ENCODE results near the gene MYO15A.

The MYO15A gene

DNA sequence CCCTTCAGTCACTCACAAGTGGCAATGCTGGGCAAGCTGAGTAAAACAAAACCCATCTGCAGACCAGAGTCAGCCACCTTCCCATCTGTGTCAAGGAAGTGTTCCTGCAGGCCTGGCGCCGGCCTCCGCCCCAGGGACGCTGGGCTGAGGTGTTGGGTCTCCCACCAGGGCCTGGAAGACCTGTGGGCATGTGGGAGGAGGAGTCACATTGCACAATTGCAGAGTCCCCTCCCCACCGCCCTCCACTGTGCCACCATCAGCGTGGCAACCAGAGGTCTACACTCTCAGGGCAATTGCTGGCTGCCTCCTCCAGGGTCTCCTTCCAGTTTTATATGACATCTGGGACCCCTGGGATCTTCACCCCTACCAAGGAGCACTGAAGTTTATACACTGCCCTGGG is 3.0 kb upstream of the MYO15A start:
- DNase-seq (ENCODE audit: low read depth), result no peak

DNA sequence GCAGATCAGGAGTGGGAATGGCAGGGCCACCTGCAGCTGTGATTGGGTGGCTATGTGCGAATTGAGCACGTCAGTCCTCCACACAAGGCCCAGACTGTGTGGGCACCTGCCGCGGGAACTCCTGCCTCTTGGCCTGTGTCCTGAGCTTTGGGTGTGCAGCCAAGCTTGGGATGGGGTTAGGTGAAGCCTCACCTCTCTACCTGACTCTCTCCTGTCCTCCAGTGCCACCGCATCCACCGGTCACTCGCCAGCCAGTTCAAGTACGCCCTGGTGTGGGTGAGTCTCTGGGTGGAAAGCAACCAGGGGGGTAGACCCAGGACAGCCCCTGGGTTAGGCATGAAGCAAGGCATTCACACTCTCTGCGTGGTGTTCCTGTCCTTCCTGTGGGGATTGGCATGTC is 2.3 kb upstream of the MYO15A start:
- DNase-seq (ENCODE audit: low read depth), result no peak

DNA sequence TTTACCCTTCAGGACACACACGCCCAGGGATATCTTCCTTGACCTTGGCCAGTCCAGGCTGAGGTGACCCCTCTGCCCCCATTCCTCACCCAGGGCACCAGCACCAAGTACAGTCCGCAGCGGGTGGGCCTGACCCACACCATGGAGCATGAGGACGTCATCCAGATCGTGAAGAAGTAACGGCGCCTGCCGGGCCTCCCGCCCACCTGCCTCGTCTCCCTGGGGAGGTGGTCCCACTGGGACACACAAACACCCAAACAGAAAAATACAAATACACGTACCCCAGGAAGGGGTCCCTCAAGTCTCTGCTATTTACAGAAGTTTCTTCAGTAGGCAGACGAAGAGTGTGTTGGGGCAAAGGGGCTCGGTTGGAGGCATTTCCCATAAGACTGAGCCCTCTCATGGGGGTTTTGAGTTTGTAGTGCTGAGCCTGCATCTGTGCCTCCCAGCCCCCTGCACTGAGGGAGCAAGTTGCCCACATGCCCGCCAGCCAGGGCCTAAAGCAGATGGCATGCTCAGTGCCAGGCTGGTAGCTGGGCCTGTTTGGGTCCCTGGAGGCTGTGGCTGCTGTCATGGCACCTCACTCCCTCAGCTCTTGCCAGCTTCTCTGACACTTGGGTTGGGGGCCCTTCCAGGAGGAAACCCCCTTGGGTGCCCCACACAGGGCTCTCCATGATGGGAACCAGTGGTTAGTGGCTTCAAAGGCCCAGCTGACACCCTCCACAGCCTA is 1.3 kb upstream of the MYO15A start:
- DNase-seq (ENCODE audit: low read depth), result no peak

DNA sequence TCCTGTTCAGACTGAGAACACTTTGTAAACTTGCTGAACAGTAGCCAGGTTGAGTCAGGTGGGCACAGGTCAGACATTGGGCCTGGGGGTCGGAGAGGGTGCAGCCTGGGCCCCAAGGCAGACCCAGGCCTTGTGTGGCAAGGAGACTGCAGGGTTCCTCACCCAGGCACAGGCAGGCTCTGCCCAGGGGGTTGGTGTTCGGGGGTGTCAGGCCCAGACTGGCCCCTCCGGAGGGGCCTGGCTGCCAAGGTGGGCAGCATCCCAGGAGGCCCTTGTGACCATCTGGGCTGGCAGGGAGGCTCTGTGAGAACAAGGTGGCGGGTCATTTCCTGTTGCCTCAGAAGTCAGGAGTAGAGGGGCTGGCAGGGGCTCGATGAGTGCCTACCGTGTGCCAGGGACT is 585 bp upstream of the MYO15A start:
- no peak for DNase-seq (ENCODE audit: low read depth)

DNA sequence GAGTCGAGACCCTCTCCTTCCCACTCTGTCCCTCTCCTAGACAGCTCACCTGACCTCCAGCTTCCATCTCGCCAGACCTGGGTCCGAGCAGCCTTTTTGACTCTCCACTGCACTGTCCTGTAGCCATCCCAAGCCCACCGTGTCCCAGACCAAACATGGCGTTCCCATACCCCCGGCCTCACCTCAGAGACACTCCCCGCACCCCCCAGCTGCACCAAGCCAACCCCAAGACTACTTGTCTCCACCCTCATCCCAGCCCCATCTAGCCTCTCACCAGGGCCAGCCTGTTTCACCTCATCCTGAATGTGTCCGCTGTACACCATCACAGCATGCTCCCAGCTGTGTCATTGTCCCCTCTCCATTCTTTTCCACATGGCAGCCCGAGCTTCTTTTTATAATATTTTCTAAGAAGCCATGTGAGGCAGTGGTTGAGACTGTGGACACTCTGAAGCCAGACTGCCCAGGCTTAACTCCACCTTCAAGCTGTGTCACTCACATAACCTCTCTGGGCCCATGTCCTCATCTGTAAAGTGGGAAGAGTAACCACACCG is 1.5 kb downstream of the MYO15A start:
- DNase-seq (ENCODE audit: low read depth), result no peak

DNA sequence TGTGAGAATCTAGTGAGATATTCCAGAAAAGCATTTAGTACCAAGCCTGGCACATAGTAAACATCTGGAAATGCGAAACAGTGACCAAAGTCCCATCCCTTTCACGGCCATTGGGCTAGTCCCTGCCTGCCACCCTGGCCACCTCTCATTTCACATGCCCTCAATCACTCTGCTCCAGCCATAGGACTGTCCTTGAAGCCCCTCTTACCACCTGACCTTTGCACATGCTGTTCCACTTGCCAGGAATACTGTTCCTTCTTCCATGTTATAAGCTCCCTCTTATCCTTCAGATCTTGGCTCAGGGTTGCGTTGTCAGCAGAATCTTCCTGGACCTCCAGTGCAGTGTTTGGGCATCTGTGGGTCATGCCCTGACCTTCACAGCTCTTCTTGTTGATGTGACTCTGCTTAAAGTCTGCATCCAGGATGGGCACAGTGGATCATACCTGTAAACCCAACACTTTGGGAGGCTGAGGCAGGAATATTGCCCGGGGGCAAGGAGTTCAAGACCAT is 2.1 kb downstream of the MYO15A start:
- DNase-seq (ENCODE audit: low read depth), result no peak

DNA sequence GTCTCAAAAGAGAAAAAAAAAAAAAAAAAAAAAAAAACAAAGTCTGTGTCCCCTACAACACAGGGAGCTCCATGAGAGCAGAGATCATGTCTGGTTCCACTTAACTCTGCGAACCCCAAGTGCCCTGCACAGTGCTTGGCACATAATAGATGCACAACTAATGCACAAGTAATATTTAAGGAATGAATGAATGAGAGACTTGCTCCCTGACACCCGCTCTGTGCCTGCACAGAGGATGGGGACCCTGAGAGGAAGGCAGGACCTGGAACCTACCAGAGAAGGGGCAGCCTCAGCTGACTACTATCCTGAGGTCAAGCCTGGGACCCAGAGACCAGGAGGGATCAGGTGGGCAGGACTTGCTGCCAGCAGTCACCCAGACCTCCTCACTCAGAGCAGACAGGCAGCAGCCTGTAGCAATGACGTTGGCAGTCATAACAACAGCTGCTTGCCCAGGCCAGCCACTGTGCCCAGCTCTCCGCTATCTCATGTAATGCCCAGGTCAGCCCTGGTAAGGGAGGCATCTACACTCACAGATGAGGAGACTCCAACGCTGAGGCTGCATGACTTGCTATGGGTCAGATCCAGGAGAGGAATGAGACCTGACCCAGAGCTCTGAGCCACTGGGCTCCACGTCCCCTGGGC is 2.9 kb downstream of the MYO15A start:
- DNase-seq (ENCODE audit: low read depth), result no peak

DNA sequence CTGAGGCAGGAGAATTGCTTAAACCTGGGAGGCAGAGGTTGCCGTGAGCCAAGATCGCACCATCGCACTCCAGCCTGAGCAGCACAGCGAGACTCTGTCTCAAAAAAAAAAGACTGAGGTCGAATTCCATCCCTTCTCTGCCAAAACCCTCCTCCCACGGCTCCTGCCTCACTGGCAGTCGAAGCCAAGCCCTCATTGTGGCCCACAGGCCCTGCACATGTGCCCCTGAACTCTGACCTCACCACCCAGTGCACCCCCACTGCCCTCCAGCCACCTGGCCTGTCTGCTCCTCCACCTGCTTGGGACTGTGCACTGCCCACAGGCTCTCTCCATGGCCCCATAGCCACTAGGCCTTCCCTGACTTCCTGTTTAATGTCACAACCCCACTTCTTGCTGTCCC is 7.0 kb downstream of the MYO15A start:
- DNase-seq (ENCODE audit: low read depth), result no peak

DNA sequence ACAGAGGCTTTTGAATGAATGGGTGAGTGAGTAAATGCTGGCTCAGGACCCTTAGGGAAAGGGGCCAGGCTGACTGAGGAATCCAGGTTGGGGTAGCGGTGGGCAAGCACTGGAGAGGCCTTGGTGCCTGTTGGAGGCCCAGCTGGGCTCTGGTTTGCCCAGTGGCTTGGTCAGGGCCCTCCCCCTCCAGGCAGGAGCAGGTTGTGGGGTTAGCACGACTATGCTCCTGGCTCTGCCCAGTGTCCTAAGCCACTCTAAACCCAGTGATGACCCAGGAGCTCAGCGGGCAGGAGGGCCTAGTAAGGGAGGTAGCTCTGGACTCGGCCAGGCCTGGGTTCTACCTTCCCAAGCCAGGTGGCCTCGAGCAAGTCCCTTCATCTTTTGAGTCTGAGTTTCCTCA is 7.5 kb downstream of the MYO15A start:
- no peak for DNase-seq (ENCODE audit: low read depth)

DNA sequence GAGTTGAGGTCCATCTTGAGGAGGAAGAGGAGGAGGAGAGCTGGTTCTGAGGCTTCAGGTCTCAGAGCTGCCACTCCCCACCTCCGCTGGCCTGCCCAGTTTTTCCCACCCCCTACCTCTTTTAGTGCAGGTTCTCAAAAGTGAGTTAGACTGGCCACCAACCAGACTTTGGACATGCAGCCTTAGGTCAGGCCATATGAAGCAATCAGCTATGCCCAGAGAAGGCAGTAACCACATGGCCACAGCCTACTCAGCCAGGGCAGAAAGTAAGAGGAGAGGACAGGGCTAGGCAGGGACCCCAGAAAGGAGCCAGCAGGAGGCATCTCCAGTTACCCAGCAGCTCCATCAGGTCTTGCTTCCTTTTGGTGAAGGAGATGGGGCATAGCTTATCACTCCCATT is 9.0 kb downstream of the MYO15A start:
- DNase-seq (ENCODE audit: low read depth), result no peak

DNA sequence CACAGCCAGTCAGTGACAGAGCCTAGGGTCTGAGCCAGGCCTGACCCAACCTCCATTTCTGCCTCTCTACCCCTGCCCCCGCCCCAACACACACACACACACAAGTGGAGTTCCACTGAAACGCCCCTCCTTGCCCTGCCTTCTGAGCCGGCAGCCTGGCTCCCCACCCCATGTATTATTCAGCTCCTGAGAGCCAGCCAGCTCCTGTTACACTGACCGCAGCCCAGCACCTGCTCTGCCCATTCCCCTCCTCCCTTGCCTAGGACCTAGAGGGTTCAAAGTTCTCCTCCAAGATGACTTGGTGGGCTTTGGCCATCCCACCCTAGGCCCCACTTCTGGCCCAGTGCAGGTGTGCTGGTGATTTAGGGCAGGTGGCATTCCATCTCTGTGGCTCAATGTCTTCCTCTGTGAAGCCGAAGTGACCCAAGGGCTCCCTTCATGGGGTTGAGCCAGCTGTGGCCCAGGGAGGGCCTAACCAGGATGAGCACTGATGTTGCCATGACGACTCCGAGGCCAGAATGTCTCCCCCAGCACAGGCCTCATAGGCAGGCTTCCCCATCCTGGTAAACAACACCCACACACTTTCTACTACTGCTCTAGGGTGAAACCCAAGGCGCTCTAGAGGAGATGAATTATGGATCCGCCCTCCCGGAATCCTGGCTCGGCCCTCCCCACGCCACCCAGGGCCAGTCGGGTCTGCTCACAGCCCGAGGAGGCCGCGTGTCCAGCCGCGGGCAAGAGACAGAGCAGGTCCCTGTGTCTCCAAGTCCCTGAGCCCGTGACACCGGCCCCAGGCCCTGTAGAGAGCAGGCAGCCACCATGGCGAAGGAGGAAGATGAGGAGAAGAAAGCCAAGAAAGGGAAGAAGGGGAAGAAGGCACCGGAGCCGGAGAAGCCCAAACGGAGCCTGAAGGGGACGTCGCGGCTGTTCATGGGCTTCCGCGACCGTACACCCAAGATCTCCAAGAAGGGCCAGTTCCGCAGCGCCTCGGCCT is 9.7 kb downstream of the MYO15A start:
- no peak for DNase-seq (ENCODE audit: low read depth)

DNA sequence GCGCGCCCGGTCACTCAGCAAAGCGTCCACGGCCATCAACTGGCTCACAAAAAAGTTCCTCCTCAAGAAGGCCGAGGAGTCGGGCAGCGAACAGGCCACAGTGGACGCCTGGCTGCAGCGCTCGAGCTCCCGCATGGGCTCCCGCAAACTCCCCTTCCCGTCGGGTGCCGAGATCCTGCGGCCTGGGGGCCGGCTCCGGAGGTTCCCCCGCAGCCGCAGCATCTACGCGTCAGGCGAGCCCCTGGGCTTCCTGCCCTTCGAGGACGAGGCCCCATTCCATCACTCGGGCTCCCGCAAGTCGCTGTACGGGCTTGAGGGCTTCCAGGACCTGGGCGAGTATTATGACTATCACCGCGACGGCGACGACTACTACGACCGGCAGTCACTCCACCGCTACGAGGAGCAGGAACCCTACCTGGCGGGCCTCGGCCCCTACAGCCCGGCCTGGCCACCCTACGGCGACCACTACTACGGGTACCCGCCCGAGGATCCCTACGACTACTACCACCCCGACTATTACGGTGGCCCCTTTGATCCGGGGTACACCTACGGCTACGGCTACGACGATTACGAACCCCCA is 10.7 kb downstream of the MYO15A start:
- DNase-seq (ENCODE audit: low read depth), result no peak

DNA sequence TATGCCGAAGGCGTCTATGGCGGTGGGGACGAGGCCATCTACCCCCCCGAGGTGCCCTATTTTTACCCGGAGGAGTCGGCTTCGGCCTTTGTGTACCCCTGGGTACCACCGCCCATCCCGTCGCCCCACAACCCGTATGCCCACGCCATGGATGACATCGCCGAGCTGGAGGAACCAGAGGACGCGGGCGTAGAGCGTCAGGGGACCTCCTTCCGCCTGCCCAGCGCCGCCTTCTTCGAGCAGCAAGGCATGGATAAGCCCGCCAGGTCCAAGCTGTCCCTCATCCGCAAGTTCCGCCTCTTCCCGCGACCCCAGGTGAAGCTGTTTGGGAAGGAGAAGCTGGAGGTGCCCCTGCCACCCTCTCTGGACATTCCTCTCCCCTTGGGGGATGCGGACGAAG is 11.4 kb downstream of the MYO15A start:
- DNase-seq (ENCODE audit: low read depth), result no peak

DNA sequence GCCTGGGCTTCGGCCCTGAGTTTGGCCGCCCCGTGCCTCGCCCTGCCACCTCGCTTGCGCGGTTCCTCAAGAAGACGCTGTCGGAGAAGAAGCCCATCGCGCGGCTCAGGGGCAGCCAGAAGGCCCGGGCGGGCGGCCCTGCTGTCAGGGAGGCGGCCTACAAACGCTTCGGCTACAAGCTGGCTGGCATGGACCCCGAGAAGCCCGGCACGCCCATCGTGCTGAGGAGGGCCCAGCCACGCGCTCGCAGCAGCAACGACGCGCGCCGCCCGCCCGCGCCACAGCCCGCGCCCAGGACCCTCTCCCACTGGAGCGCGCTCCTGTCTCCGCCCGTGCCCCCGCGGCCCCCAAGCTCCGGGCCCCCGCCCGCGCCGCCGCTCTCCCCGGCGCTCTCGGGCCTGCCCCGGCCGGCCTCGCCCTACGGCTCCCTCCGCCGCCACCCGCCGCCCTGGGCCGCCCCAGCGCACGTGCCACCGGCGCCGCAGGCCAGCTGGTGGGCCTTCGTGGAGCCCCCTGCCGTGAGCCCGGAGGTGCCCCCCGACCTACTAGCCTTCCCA is 12.0 kb downstream of the MYO15A start:
- DNase-seq (ENCODE audit: low read depth), result no peak

DNA sequence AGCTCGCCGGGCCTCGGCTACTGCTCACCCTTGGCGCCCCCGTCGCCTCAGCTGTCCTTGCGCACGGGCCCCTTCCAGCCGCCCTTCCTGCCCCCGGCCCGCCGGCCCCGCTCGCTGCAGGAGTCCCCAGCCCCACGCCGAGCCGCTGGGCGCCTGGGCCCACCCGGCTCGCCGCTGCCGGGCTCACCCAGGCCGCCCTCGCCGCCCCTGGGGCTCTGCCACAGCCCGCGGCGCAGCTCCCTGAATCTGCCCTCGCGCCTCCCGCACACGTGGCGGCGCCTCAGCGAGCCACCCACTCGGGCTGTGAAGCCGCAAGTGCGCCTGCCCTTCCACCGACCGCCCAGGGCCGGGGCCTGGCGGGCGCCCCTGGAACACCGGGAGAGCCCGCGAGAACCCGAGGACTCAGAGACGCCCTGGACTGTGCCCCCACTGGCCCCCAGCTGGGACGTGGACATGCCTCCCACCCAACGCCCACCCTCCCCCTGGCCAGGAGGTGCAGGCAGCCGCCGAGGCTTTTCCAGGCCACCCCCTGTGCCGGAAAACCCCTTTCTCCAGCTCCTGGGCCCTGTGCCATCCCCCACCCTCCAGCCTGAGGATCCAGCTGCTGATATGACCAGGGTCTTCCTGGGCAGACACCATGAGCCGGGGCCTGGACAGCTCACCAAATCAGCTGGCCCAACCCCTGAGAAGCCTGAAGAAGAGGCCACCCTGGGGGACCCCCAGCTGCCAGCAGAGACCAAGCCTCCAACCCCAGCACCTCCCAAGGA is 12.8 kb downstream of the MYO15A start:
- DNase-seq (ENCODE audit: low read depth), result no peak

DNA sequence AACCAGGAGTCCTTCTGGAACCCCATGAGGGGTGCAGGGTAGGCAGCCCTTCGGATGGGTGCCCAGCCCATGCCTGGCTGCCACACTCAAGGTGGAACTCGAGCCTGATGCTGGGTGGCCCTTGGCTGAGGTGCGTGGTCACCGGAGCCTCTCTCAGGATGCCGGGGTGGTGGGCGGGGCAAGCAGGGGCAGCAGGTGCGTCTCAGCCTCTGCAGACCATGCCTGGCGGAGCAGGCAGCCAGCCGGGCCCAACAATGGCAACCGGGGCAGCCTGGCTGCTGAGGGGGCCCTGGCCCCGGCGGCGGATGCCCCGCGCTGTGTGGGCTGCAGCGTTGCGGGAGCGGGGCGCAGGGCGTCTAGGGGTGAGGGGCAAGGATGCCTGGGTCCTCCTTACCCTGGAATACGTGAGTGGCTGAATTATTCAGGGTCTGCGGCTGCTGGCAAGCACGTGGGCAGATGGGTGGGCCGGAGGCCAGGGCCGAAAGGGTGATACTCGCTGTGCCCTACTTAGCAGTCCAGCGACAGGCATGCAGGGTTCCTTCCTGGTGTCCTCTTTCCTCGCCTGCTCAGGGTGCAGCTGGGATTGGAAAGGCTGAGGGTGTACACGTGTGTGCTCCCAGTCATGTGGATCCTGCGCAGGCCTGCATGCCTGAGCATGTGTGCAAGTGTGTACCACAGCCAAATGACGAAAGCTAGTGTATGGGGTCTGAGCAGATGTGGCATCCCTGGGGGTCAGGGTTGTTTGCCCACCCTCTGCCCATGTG is 14.6 kb downstream of the MYO15A start:
- no peak for DNase-seq (ENCODE audit: low read depth)

DNA sequence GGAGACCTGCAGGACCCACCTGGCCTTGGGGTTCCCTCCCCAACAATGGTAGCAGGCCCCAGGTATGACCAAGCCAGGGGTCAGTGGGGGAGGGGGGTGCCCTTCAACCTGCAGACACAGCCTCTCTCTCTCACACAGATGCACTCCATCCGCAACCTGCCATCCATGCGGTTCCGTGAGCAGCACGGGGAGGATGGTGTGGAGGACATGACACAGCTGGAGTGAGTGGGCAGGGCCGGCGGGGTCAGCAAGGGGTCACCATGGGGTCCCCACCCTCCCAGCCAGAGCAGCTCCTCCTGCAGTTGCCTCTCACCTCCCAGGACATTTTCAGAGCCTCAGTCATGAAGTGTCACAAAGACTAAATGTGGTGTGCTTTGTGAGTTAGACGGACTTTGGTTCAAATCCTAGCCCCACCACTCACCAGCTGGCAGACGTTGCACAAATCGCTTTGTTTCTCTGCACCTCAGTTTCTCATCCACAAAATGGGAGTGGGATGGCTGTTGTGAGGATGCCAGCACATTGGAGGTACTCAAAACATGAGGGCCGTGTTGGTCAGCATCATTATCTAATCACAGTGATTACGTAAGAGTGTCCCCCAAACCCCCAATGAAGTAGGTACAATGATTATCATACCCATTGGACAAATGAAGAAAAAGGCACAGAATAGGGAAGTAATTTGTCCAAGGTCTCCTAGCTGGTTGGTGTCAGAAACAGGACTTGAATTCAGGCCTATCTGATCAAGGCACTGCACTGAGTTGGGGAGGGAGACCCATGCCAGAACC is 16.0 kb downstream of the MYO15A start:
- DNase-seq (ENCODE audit: low read depth), result no peak

DNA sequence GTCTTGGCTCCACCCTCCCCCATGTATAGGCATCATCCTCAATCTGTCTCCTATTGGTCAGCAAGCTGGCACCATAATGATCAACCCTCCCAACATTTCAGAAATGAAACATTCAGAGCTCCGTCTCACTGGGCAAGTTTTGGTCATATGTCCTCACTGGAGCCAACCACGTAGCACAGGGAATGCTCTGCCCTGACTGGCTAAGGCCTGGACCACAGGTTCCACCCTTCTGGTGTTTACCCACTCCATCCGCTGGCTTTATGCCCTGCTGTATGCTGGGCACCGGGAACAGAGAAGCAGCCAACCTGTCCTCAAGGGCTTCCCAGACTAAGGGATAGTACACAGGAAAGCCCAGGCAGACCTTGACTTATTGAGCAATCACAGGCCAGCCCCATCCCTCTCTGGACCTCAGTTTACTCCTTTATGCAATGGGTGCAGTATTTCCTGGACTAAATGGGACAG is 20.5 kb downstream of the MYO15A start:
- DNase-seq (ENCODE audit: low read depth), result peak; percentile 60

DNA sequence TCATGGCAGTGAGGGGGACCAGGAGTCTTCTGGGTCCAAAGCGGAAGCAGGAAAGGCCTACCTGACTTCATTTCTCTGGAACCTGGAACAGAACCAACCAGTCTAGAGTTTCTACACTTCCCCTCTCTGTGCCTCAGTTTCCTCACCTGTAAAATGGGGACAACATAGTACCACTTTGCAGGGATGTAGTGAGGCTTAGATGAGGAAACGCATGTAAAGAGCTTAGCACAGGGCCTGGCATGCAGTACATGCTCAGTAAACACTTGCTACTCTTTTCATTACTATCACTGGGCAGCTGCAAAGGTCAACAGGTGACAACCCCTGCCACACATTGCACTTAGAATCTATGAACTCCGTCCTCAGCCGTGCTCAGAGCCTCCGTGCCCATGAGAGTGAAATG is 24.2 kb downstream of the MYO15A start:
- no peak for DNase-seq (ENCODE audit: low read depth)

Measured in EH (cell line).